WERI-Rb-1 (cell line): ENCODE results near the gene PHF21A.

ENCODE experiments used
- DNase-seq: peaks from one replicate; pipeline ENCODE4 v3.0.0-alpha.2; 2020
- H3K27ac ChIP-seq: fragments of 250-450 bp; sonication (Bioruptor Pico); 2 replicates; pipeline ENCODE4 v1.5.1; 2020; ENCODE audit warnings: mild to moderate bottlenecking, moderate library complexity
- H3K27me3 ChIP-seq: fragments of 250-450 bp; sonication (Bioruptor Pico); 2 replicates; pipeline ENCODE4 v1.5.1; 2021; ENCODE audit warnings: mild to moderate bottlenecking, low read depth, moderate library complexity; ENCODE audit not compliant: insufficient read depth, severe bottlenecking
- H3K36me3 ChIP-seq: fragments of 250-450 bp; sonication (Bioruptor Pico); 2 replicates; pipeline ENCODE4 v1.5.1; 2020; ENCODE audit warnings: mild to moderate bottlenecking, moderate library complexity
- H3K4me3 ChIP-seq: 2 replicates; pipeline ENCODE4 v1.5.1; 2011; ENCODE audit warnings: low read depth, mild to moderate bottlenecking, control low read depth, low read length
- H3K9me3 ChIP-seq: fragments of 250-450 bp; sonication (Bioruptor Pico); 2 replicates; pipeline ENCODE4 v1.5.1; 2021; ENCODE audit warnings: mild to moderate bottlenecking, moderate library complexity; ENCODE audit not compliant: severe bottlenecking
- CTCF ChIP-seq: IDR thresholded peaks from 2 replicates; pipeline ENCODE4 v1.5.1; 2011; ENCODE audit warnings: low read depth, mild to moderate bottlenecking, control low read depth, inconsistent platforms, low read length

The PHF21A gene

GRCh38 chr11:45995342-45995734 lies 125.9 kb downstream of the PHF21A start:
- no peak for TF ChIP-seq CTCF
- no peaks in the 10 kb centered on the region for H3K36me3 ChIP-seq
- no peaks in the 10 kb centered on the region for H3K9me3 ChIP-seq
- H3K4me3 ChIP-seq: no peak overlapping the region
- no peaks in the 10 kb centered on the region for H3K27me3 ChIP-seq
- DNase-seq: no peak
- H3K27ac ChIP-seq: no peak overlapping the region

- H3K9me3 ChIP-seq: no peaks in the 10 kb centered on the region
- no peak for TF ChIP-seq CTCF
- H3K27ac ChIP-seq: no peak overlapping the region
- no peak for DNase-seq
- H3K4me3 ChIP-seq: no peak overlapping the region
- H3K27me3 ChIP-seq: no peaks in the 10 kb centered on the region
- H3K36me3 ChIP-seq: no peaks in the 10 kb centered on the region
Observed at GRCh38 chr11:45994371-45995341, 126.6 kb downstream of the PHF21A start.

DNA sequence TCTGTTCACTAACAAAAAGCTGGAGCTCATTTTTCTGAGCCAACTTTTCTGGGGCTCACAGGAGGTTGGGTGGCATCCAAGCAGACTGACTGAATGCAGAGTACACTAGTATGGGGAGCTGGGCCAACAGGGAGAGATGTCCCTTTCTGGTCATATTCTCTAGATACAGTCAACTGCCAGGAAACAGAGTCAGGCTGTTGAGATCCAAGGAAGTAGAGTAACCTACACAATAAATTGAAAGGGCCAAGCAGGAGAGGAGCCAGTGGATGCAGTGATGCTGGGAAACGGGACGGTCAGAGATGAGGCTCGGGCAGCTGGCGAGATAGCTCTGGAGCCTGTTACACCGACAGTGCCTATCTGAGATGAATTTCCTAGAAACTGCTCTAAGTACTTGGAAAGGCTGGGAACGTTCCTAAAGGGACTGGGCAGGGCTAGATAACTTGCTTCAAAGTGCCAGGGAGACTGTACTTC lies 127.7 kb downstream of the PHF21A start:
- no peak overlapping the region for H3K27ac ChIP-seq
- H3K4me3 ChIP-seq: no peak overlapping the region
- H3K27me3 ChIP-seq: no peaks in the 10 kb centered on the region
- TF ChIP-seq CTCF: no peak
- DNase-seq: no peak
- H3K9me3 ChIP-seq: no peaks in the 10 kb centered on the region
- H3K36me3 ChIP-seq: no peaks in the 10 kb centered on the region

DNA sequence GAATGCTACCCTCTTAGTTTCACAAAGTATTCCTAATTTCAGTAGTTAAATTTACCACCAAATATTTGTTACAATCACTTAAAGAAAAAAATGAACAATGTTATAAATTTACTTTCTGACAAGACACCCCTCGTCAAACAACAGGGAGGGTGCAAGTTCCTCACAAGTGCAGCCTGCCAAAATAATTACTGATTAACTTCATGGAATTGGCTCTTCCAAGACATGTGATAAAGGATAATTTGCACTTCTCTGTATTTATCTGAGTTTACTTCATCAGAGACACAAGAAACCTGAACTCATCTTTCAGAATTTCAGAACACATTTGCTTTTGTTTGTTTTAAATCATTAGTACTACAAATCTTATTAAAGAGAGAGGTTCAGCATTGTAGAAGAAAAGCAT lies 132.3 kb downstream of the PHF21A start:
- no peak for TF ChIP-seq CTCF

DNA sequence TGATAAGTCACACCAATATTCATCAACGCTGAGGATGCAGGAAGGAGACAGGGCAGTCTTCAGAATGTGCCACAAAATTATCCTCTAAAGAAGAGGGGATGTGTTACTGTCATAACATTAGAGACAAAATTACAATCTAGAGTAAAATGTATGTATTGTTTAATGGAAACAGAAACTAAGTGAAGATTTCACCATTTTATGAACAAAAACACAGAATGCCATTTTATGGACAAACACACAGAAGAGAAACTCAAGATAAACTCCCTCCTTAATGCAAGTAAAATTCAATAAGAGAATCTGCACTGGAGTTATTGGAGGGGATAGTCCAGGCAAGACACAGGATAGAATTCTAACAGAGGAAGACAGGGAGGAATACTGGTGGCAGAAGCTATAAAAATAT lies 136.0 kb downstream of the PHF21A start:
- DNase-seq: no peak
- Histone ChIP-seq H3K9me3 (no peaks in the 10 kb centered on the region), H3K36me3 (no peaks in the 10 kb centered on the region), H3K4me3 (no peak overlapping the region), H3K27ac (no peak overlapping the region), H3K27me3 (no peaks in the 10 kb centered on the region)
- TF ChIP-seq CTCF: no peak

More for the DNA sequence above, 132.3 kb downstream of the PHF21A start:
- H3K36me3 ChIP-seq: no peaks in the 10 kb centered on the region
- no peak for DNase-seq
- H3K4me3 ChIP-seq: no peak overlapping the region
- H3K9me3 ChIP-seq: no peaks in the 10 kb centered on the region
- H3K27me3 ChIP-seq: no peaks in the 10 kb centered on the region
- H3K27ac ChIP-seq: no peak overlapping the region
